GM12878 (cell line): ENCODE measurements around the gene CWC22. TPM values are rescaled to one million over a fixed set of nuclear protein-coding genes. Genes with fewer than 3 reads are reported as not detected.

Experiments used
- CHD4 ChIP-seq: fragments of 200-600 bp; sonication (generic); IDR thresholded peaks from 2 replicates; pipeline ENCODE4 v1.6.1; 2016; ENCODE audit warnings: mild to moderate bottlenecking
- TCF7 ChIP-seq: IDR thresholded peaks from 2 replicates; pipeline ENCODE4 v1.6.1; 2014; ENCODE audit warnings: antibody characterized with exemption, borderline replicate concordance
- ZNF217 ChIP-seq: fragments of 450-650 bp; IDR thresholded peaks from 2 replicates; pipeline ENCODE4 v1.6.1; 2017; ENCODE audit warnings: antibody characterized with exemption, mild to moderate bottlenecking
- polyA plus RNA-seq, 11 experiments: library from polyadenylated mRNA; depleted of rRNA in 4 of 11; unstranded in 6 of 11; stranded (reverse) in 5 of 11; fragments of >200 nt; fragmentation: Nextera tagmentation in 4 of 11; fragmentation: Illumina TruSeq in 1 of 11; extraction: Ambion mirVana in 4 of 11; extraction: Trizol in 1 of 11; gene quantifications; 1 replicate in 1 of 11; 2 replicates in 10 of 11; pipeline versions ENCODE4 v1.2.1 to v1.2.3, GENCODE V29; 2011 to 2016; ENCODE audit warnings: inconsistent platforms in 2 of 11, missing spikeins in 2 of 11, low read depth in 1 of 11
- total RNA-seq, 4 experiments: library from RNA; depleted of rRNA in 3 of 4; stranded (reverse); fragments of >200 nt in 3 of 4; fragmentation: Illumina TruSeq in 1 of 4; extraction: Trizol in 1 of 4; gene quantifications; 2 replicates each; pipeline versions ENCODE4 v1.2.1 to v1.2.3, GENCODE V29; 2013 to 2021
- TF ChIP-seq, protein P1 (sequence below): fragments of 450-650 bp; IDR thresholded peaks from 2 replicates; pipeline ENCODE4 v1.6.1; 2016; ENCODE audit warnings: mild to moderate bottlenecking, moderate library complexity, borderline replicate concordance
- TF ChIP-seq, protein P2 (sequence below): IDR thresholded peaks from 2 replicates; pipeline ENCODE4 v1.6.1; 2011; ENCODE audit warnings: borderline replicate concordance, low read depth, mild to moderate bottlenecking, moderate library complexity, mixed read lengths, low read length; ENCODE audit not compliant: insufficient read depth; ENCODE audit errors: extremely low read length
- TF ChIP-seq, protein P3 (sequence below): fragments of 450-650 bp; IDR thresholded peaks from 2 replicates; pipeline ENCODE4 v1.6.1; 2018; ENCODE audit warnings: borderline replicate concordance, mild to moderate bottlenecking; ENCODE audit not compliant: partially characterized antibody

The CWC22 gene
- total and polyA plus RNA-seq, 10 of the 15 experiments (the other 5 are each of a cell fraction or from before 2014, with no cell fraction given), result 8.2 to 38.5 (median 26.3) TPM

DNA sequence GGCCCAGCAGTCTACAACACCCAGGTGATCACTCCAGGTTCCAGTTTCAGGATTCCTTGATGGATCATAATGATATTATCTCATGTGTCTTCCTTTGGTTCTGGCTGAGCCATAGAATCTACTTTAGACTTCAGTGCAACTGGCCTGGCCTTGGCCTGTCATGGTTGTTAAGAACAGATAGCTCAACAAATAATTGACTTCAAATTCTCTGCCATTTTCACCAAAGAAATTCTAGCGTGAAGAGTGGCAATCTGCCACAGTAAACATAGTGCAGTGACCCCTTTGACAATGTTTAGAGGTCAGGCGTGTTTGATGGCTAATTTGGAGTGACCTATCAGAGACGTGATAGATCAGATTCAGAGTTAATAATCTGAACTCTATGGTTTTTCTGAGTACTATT lies 95.5 kb downstream of the CWC22 start (continued):
- TF ChIP-seq, protein P1, sequence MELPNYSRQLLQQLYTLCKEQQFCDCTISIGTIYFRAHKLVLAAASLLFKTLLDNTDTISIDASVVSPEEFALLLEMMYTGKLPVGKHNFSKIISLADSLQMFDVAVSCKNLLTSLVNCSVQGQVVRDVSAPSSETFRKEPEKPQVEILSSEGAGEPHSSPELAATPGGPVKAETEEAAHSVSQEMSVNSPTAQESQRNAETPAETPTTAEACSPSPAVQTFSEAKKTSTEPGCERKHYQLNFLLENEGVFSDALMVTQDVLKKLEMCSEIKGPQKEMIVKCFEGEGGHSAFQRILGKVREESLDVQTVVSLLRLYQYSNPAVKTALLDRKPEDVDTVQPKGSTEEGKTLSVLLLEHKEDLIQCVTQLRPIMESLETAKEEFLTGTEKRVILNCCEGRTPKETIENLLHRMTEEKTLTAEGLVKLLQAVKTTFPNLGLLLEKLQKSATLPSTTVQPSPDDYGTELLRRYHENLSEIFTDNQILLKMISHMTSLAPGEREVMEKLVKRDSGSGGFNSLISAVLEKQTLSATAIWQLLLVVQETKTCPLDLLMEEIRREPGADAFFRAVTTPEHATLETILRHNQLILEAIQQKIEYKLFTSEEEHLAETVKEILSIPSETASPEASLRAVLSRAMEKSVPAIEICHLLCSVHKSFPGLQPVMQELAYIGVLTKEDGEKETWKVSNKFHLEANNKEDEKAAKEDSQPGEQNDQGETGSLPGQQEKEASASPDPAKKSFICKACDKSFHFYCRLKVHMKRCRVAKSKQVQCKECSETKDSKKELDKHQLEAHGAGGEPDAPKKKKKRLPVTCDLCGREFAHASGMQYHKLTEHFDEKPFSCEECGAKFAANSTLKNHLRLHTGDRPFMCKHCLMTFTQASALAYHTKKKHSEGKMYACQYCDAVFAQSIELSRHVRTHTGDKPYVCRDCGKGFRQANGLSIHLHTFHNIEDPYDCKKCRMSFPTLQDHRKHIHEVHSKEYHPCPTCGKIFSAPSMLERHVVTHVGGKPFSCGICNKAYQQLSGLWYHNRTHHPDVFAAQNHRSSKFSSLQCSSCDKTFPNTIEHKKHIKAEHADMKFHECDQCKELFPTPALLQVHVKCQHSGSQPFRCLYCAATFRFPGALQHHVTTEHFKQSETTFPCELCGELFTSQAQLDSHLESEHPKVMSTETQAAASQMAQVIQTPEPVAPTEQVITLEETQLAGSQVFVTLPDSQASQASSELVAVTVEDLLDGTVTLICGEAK, result no peak
- no peak for TF ChIP-seq ZNF217
- TF ChIP-seq, protein P2, sequence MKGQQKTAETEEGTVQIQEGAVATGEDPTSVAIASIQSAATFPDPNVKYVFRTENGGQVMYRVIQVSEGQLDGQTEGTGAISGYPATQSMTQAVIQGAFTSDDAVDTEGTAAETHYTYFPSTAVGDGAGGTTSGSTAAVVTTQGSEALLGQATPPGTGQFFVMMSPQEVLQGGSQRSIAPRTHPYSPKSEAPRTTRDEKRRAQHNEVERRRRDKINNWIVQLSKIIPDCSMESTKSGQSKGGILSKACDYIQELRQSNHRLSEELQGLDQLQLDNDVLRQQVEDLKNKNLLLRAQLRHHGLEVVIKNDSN, result no peak
- no peak for TF ChIP-seq TCF7
- TF ChIP-seq CHD4, result no peak
- TF ChIP-seq, protein P3, sequence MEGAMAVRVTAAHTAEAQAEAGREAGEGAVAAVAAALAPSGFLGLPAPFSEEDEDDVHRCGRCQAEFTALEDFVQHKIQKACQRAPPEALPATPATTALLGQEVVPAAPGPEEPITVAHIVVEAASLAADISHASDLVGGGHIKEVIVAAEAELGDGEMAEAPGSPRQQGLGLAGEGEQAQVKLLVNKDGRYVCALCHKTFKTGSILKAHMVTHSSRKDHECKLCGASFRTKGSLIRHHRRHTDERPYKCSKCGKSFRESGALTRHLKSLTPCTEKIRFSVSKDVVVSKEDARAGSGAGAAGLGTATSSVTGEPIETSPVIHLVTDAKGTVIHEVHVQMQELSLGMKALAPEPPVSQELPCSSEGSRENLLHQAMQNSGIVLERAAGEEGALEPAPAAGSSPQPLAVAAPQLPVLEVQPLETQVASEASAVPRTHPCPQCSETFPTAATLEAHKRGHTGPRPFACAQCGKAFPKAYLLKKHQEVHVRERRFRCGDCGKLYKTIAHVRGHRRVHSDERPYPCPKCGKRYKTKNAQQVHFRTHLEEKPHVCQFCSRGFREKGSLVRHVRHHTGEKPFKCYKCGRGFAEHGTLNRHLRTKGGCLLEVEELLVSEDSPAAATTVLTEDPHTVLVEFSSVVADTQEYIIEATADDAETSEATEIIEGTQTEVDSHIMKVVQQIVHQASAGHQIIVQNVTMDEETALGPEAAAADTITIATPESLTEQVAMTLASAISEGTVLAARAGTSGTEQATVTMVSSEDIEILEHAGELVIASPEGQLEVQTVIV, result no peak
